GM18907 (cell line): ENCODE data around the gene ABCA4.

Source experiments
- ATAC-seq: cut with Tn5 transposase; IDR thresholded peaks from one replicate; pipeline ENCODE4 v1.9.1; 2021; ENCODE audit warnings: mild to moderate bottlenecking, moderate library complexity; ENCODE audit not compliant: unreplicated experiment

The ABCA4 gene

GRCh38 chr1:94056171-94056570 is 64.8 kb downstream of the ABCA4 start:
- no peak for ATAC-seq

- no peak for ATAC-seq
Observed at GRCh38 chr1:94055459-94056122, 65.4 kb downstream of the ABCA4 start.

- ATAC-seq = no peak
Observed at GRCh38 chr1:94050675-94051074, 70.3 kb downstream of the ABCA4 start.

- ATAC-seq = no peak
Observed at GRCh38 chr1:94050254-94050653, 70.7 kb downstream of the ABCA4 start.

GRCh38 chr1:94049791-94050190 is 71.2 kb downstream of the ABCA4 start:
- ATAC-seq = no peak

GRCh38 chr1:94048413-94049164 is 72.4 kb downstream of the ABCA4 start:
- no peak for ATAC-seq

- no peak for ATAC-seq
Observed at GRCh38 chr1:94047949-94048348, 73.0 kb downstream of the ABCA4 start.

GRCh38 chr1:94045465-94046056 is 75.4 kb downstream of the ABCA4 start:
- peak; percentile 48 for ATAC-seq

GRCh38 chr1:94044891-94045290 is 76.1 kb downstream of the ABCA4 start:
- ATAC-seq = no peak

- ATAC-seq = no peak
Observed at GRCh38 chr1:94044290-94044790, 76.6 kb downstream of the ABCA4 start.

GRCh38 chr1:94043738-94044289 is 77.1 kb downstream of the ABCA4 start:
- no peak for ATAC-seq

- no peak for ATAC-seq
Observed at GRCh38 chr1:94042388-94042787, 78.6 kb downstream of the ABCA4 start.

- no peak for ATAC-seq
Observed at GRCh38 chr1:94039871-94040569, 80.9 kb downstream of the ABCA4 start.

- peak; percentile 45 for ATAC-seq
Observed at GRCh38 chr1:94039514-94039870, 81.5 kb downstream of the ABCA4 start.

- ATAC-seq = no peak
Observed at GRCh38 chr1:94038511-94038910, 82.4 kb downstream of the ABCA4 start.

GRCh38 chr1:94037392-94038229 is 83.3 kb downstream of the ABCA4 start:
- no peak for ATAC-seq

- ATAC-seq = no peak
Observed at GRCh38 chr1:94036730-94037129, 84.2 kb downstream of the ABCA4 start.

- no peak for ATAC-seq
Observed at GRCh38 chr1:94033849-94034248, 87.1 kb downstream of the ABCA4 start.

GRCh38 chr1:94032637-94033036 is 88.3 kb downstream of the ABCA4 start:
- no peak for ATAC-seq

- no peak for ATAC-seq
Observed at GRCh38 chr1:94031591-94031990, 89.4 kb downstream of the ABCA4 start.
